HG03066 (cell line): ENCODE results near the gene GOLM1.

ENCODE experiments used
- ATAC-seq: cut with Tn5 transposase; IDR thresholded peaks from one replicate; pipeline ENCODE4 v1.9.1; 2021; ENCODE audit warnings: low read depth; ENCODE audit not compliant: unreplicated experiment

GOLM1 gene

DNA sequence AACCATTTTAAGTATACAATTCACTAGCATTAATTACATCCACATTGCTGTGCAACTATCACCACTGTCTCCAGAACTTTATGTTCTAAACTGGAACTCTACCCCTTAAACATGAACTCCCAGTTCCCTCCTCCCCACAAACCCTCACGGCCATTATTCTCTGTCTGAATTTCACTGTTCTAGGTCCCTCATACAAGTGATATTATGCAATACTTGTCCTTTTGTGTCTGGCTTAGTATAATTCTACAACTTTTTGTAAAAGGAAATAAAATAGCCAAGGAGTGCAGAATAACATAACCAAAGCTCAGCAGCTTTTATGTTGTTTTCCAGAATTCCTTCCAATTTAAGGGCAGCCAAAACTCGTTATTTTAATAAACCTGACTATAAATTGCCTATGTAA lies 105.2 kb downstream of the GOLM1 start:
- ATAC-seq: no peak

DNA sequence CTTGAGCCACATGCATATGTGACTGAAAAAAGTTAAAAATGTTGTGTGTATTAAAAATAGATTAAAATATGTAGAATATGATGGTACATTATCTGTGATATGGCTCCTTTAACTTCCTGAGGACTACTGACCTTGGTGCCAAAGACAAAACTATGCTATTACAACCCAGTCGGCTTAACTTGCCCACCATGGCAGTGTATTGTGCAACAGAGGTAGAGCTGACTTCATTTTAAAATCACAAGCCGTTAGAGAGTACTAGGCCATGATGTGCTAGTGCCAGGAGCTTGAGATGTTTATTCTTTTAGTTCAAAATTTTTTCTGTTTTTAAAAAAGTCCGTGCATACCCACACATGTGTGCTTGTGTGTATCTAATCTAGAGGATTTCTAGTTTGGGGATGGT lies 112.1 kb downstream of the GOLM1 start:
- no peak for ATAC-seq

- no peak for ATAC-seq
Measured at GRCh38 chr9:85984457-85984856, 114.9 kb downstream of the GOLM1 start.

DNA sequence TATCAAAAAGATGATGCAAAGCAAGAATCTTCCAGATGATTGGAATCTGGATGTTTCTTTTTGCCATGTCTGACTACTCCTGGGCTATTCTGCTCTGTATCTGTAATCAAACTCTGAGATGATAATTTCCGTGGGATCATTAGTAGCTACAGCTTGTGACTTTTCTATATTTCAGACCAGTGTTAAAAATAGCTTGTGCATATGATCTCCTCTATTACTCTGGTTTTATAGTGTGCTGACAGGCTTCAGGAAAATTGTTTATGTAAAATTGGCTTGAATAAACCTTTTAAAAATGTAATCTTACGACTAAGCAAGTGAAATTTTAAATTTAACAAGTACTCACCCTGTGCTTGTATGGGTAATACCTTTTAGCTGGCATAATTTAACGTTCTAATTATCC lies 118.0 kb downstream of the GOLM1 start:
- ATAC-seq: no peak

DNA sequence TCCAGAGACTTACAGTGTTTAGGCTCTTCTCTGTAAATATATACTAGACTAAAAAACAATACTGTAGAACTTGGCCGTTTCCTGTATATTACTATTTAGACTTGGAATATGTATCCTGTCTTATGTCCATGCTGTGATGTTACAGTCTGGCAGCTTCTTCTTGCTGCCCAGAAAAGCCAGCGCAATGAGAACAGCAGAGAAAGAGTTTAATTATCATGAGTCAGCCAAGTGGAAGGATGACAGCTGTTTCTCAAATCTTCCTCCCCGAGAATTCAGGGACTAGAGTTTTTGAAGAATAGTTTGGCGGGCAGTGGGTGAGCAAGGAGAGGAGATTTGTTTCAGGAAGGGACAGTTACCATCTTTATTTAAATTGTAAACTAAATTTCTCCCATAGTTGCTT lies 120.9 kb downstream of the GOLM1 start:
- ATAC-seq: no peak
